IPS DF 6.9 (cell line): ENCODE results near the gene FIG4.

Experiments
- DNase-seq: peaks from one replicate; pipeline ENCODE4 v3.0.0-alpha.2; 2013; ENCODE audit warnings: low read depth, low spot score
- H3K27ac ChIP-seq: one replicate; pipeline ENCODE4 v1.5.1; 2013; ENCODE audit warnings: low read length, control low read depth
- H3K27me3 ChIP-seq: 2 replicates; pipeline ENCODE4 v1.6.1; 2013; ENCODE audit warnings: mild to moderate bottlenecking, low read length; ENCODE audit not compliant: control insufficient read depth, insufficient read depth
- H3K36me3 ChIP-seq: 2 replicates; pipeline ENCODE4 v1.6.1; 2013; ENCODE audit warnings: low read length; ENCODE audit not compliant: control insufficient read depth, insufficient read depth
- H3K4me1 ChIP-seq: 2 replicates; pipeline ENCODE4 v1.6.1; 2013; ENCODE audit warnings: low read length; ENCODE audit not compliant: control insufficient read depth, insufficient read depth
- H3K4me3 ChIP-seq: 2 replicates; pipeline ENCODE4 v1.5.1; 2013; ENCODE audit warnings: mild to moderate bottlenecking, low read length
- H3K9me3 ChIP-seq: 2 replicates; pipeline ENCODE4 v1.6.1; 2013; ENCODE audit warnings: low read length, inconsistent platforms; ENCODE audit not compliant: control insufficient read depth, insufficient read depth
- WGBS: extraction: QIAGEN DNeasy Blood & Tissue Kit; methylation state at CpG from one replicate; pipeline ENCODE4 v1.1.7; 2013; ENCODE audit warnings: mixed read lengths, missing lambda C conversion rate; ENCODE audit not compliant: insufficient read length, insufficient coverage; 5-methylcytosine and 5-hydroxymethylcytosine counted together

FIG4 gene

GRCh38 chr6:109690737-109691621 is at the start of gene FIG4, which contains the start of gene AK9:
FIG4 (plus strand) TSS chr6:109691296; CDS start chr6:109691436, 140 bp downstream.
AK9 (minus strand) TSS chr6:109691202; CDS start chr6:109675745, 15,457 bp downstream.
- Histone ChIP-seq H3K27me3 (no peaks in the 10 kb centered on the region), H3K36me3 (no peaks in the 10 kb centered on the region), H3K4me1 (0 out of 2 replicates have a peak, but pooled peaks cover 2% of the 10 kb centered on the region), H3K9me3 (no peaks in the 10 kb centered on the region), H3K27ac (no peak within 1 kb of the TSS), H3K4me3 (peak within 1 kb of the TSS; percentile 86)
- WGBS = no CpG with 5 or more reads among the region's 47 CpGs
- DNase-seq = peak; percentile 78

DNA sequence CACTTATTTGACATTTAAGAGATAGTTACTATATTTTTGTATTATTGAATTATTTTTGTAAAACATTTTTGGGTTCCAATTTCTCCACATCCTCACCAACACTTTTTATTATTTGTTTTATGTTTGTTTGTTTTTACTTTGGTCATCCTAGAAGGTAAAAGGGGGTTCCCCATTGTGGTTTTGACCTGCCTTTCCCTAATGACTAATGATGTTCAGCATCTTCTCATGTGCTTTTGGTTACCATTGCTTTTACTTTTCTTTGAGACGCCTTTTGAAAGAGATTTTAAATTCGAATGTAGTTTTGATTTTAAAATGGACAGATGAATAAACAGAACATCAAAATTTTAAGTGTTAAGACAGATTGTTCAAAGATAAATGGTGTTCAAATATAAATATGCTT is 47.0 kb upstream of the FIG4 start:
- H3K27me3 ChIP-seq = no peaks in the 10 kb centered on the region
- no peaks in the 10 kb centered on the region for H3K4me1 ChIP-seq
- no peaks in the 10 kb centered on the region for H3K36me3 ChIP-seq
- H3K9me3 ChIP-seq = peaks cover 2% of the 10 kb centered on the region; the same call in 1 of the 2 replicates
- no peak for DNase-seq
- no peak overlapping the region for H3K4me3 ChIP-seq
- H3K27ac ChIP-seq = no peak overlapping the region
- 100% methylated on average over 1 of the region's 2 CpGs for whole genome bisulfite sequencing

DNA sequence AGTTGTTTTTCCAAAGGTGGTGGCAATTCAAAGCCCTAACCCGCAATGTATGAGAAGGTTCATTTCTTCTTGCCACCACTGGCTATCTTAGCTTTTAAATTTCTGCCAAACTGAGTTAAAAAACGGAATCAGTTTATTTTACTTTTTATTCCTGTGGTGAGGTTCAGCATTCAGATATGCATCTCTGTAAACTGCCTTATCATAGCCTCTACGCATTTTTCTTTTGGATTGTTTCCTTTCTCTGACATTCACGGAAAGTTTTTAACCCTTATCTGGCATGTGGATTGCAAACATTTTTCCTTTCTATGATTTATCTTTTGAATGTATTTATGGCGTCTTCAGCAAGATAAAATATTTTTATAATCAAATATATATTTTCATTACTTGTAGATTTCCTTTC is 37.8 kb upstream of the FIG4 start:
- Histone ChIP-seq H3K36me3 (no peaks in the 10 kb centered on the region), H3K4me1 (no peaks in the 10 kb centered on the region), H3K27ac (no peak overlapping the region), H3K9me3 (no peaks in the 10 kb centered on the region), H3K27me3 (no peaks in the 10 kb centered on the region), H3K4me3 (no peak overlapping the region)
- no peak for DNase-seq
- no CpG with 5 or more reads among the region's 5 CpGs for WGBS

DNA sequence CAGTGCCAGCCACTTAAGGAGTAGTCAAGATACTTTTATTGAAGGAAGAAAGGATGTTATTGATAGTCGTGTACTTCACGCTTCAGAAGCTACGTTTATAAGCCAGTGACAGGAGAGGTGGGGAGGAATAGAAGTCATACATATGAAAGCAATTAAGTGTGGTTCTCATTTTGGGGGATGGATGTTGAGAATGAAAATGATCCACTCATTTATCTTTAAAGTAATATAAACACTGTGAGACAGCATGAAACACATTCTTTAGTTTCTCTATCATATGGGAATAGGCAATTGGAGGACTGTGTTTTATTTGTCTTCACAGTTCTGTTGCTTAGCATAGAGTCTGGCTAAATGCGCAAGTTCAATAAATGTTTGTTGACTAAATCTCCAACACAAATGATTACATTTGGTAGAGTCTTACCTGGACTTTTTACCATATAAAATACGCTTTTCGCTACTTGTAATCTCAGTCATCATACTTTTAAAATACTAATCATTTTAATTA is 35.3 kb upstream of the FIG4 start:
- Histone ChIP-seq H3K4me1 (no peaks in the 10 kb centered on the region; the same call in 1 of the 2 replicates), H3K36me3 (no peaks in the 10 kb centered on the region), H3K27ac (no peak overlapping the region), H3K27me3 (no peaks in the 10 kb centered on the region), H3K9me3 (no peaks in the 10 kb centered on the region), H3K4me3 (no peak overlapping the region)
- 100% methylated on average over 2 of the region's 6 CpGs for WGBS
- DNase-seq = no peak

- no peak for DNase-seq
- Histone ChIP-seq H3K36me3 (no peaks in the 10 kb centered on the region), H3K9me3 (no peaks in the 10 kb centered on the region), H3K4me1 (no peaks in the 10 kb centered on the region; the same call in 1 of the 2 replicates), H3K4me3 (no peak overlapping the region), H3K27ac (no peak overlapping the region), H3K27me3 (no peaks in the 10 kb centered on the region)
- no CpG with 5 or more reads among the region's 1 CpG for WGBS
Measured at GRCh38 chr6:109660526-109661320, 30.4 kb upstream of the FIG4 start.

DNA sequence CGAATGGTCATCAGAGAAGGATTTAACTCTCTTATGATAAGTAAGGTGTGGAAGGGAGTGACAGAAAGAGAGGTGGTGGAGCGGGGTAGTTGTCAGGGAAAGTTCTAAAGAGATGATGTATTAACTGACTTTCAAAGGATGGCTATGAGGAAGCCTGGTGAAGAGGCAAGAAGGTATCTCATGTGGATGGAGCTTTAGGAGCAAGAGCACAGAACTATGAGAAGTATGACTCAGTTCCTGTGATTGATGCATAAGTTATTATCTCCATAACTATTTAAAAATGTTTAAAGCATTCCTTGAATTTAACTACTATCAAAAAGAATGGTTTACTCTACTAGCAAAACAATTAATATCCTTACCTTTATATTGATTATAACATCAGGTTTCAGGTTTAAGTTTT is 28.9 kb upstream of the FIG4 start:
- Histone ChIP-seq H3K4me1 (no peaks in the 10 kb centered on the region; the same call in 1 of the 2 replicates), H3K27ac (no peak overlapping the region), H3K36me3 (no peaks in the 10 kb centered on the region), H3K27me3 (no peaks in the 10 kb centered on the region), H3K4me3 (no peak overlapping the region), H3K9me3 (no peaks in the 10 kb centered on the region)
- WGBS = no CpG with 5 or more reads among the region's 2 CpGs
- no peak for DNase-seq

DNA sequence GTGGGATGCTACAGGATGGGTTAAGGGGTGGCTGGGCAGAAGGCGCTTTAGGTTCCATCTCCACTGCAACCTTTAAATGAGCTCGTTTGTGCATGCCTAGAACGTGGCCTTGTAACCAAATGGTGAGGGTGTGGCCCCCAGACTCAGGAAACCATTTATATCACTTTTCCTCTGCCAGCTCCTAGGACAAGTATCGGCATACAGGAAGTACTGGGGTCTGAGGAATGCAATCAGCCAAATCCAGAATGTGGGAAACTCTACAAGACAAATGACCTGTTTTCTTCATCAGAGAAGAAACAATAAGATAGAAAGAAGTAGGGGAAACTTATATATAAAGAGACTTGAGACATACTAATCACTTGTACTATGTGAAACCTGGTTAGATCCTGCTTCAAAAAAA is 21.3 kb upstream of the FIG4 start:
- no peak overlapping the region for H3K4me3 ChIP-seq
- no CpG with 5 or more reads among the region's 4 CpGs for WGBS

DNA sequence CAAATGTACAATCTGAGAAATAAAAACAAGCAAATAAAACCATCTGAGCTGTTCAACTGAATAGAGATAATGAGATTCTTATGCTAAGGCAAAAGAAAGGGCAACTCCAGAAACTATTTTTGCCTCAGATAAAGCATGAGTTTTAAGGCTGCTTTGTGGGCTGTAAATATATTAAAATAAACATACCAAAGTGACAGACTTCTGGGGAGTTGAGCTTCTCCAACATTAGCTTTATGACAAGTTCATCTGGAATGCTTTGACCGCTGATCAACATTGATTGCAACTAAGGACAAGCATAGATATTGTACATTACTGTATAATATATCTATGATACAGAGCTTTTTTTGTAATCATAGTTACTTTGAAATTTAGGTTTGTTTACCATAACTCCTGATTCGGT is 19.4 kb upstream of the FIG4 start:
- H3K27me3 ChIP-seq = no peaks in the 10 kb centered on the region
- H3K36me3 ChIP-seq = no peaks in the 10 kb centered on the region
- no peak overlapping the region for H3K4me3 ChIP-seq
- no peak for DNase-seq
- no peaks in the 10 kb centered on the region for H3K4me1 ChIP-seq
- WGBS = no CpG with 5 or more reads among the region's 2 CpGs
- no peak overlapping the region for H3K27ac ChIP-seq
- no peaks in the 10 kb centered on the region for H3K9me3 ChIP-seq

More for the DNA sequence above, 21.3 kb upstream of the FIG4 start:
- Histone ChIP-seq H3K4me1 (no peaks in the 10 kb centered on the region), H3K27ac (no peak overlapping the region), H3K27me3 (no peaks in the 10 kb centered on the region), H3K36me3 (no peaks in the 10 kb centered on the region), H3K9me3 (no peaks in the 10 kb centered on the region)
- no peak for DNase-seq

DNA sequence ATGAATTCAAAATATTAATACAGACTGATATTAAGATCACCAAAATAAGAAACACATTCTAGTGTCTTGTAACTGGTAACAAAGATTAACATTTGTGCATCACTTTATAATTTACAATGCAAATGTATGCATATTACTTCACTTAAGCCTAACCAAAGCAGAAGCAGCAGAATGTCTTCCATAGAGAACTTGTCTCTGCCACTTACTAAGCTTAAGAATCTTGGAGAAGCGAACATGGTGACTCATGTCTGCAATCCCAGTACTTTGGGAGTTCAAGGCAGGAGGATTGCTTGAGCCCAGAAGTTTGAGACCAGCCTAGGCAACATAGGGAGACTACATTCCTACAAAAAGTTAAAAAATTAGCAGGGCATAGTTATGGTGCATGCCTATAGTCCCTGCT is 18.9 kb upstream of the FIG4 start:
- no peak for DNase-seq
- no peaks in the 10 kb centered on the region for H3K9me3 ChIP-seq

GRCh38 chr6:109672839-109673238 is 18.3 kb upstream of the FIG4 start:
- no peaks in the 10 kb centered on the region for H3K27me3 ChIP-seq
- no peak overlapping the region for H3K4me3 ChIP-seq
- no peaks in the 10 kb centered on the region for H3K9me3 ChIP-seq
- H3K36me3 ChIP-seq = no peaks in the 10 kb centered on the region
- H3K4me1 ChIP-seq = no peaks in the 10 kb centered on the region
- no peak overlapping the region for H3K27ac ChIP-seq
- no peak for DNase-seq

More for the DNA sequence above, 18.9 kb upstream of the FIG4 start:
- Histone ChIP-seq H3K36me3 (no peaks in the 10 kb centered on the region), H3K4me1 (no peaks in the 10 kb centered on the region), H3K4me3 (no peak overlapping the region), H3K27me3 (no peaks in the 10 kb centered on the region), H3K27ac (no peak overlapping the region)
- WGBS = no CpG with 5 or more reads among the region's 1 CpG
